ENCODE data around the gene MECP2.

Gene MECP2

DNA sequence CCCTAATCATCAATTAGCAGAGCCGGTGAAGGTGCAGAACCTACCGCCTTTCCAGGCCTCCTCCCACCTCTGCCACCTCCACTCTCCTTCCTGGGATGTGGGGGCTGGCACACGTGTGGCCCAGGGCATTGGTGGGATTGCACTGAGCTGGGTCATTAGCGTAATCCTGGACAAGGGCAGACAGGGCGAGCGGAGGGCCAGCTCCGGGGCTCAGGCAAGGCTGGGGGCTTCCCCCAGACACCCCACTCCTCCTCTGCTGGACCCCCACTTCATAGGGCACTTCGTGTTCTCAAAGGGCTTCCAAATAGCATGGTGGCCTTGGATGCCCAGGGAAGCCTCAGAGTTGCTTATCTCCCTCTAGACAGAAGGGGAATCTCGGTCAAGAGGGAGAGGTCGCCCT is 43.2 kb upstream of the MECP2 start:
- no peak for TF ChIP-seq FOXP2 (optimal IDR thresholded peaks at IDR 0.05; ENCODE audit: borderline replicate concordance, extremely low read depth, extremely low read length, insufficient read depth)
- TF ChIP-seq, protein P1, sequence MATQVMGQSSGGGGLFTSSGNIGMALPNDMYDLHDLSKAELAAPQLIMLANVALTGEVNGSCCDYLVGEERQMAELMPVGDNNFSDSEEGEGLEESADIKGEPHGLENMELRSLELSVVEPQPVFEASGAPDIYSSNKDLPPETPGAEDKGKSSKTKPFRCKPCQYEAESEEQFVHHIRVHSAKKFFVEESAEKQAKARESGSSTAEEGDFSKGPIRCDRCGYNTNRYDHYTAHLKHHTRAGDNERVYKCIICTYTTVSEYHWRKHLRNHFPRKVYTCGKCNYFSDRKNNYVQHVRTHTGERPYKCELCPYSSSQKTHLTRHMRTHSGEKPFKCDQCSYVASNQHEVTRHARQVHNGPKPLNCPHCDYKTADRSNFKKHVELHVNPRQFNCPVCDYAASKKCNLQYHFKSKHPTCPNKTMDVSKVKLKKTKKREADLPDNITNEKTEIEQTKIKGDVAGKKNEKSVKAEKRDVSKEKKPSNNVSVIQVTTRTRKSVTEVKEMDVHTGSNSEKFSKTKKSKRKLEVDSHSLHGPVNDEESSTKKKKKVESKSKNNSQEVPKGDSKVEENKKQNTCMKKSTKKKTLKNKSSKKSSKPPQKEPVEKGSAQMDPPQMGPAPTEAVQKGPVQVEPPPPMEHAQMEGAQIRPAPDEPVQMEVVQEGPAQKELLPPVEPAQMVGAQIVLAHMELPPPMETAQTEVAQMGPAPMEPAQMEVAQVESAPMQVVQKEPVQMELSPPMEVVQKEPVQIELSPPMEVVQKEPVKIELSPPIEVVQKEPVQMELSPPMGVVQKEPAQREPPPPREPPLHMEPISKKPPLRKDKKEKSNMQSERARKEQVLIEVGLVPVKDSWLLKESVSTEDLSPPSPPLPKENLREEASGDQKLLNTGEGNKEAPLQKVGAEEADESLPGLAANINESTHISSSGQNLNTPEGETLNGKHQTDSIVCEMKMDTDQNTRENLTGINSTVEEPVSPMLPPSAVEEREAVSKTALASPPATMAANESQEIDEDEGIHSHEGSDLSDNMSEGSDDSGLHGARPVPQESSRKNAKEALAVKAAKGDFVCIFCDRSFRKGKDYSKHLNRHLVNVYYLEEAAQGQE (IDR thresholded peaks at IDR 0.05; ENCODE audit: insufficient read depth in 1 of 2, low read depth in 2 of 2, low read length in 2 of 2): no peak
- TF ChIP-seq TAF1 (IDR thresholded peaks at IDR 0.05; ENCODE audit: borderline replicate concordance, insufficient read depth, low read length): no peak
- TF ChIP-seq POLR2AphosphoS5 (IDR thresholded peaks at IDR 0.05; ENCODE audit: low read depth, low read length): no peak
- TF ChIP-seq SIN3A (IDR thresholded peaks at IDR 0.05; ENCODE audit: borderline replicate concordance, insufficient read depth, low read length): no peak

DNA sequence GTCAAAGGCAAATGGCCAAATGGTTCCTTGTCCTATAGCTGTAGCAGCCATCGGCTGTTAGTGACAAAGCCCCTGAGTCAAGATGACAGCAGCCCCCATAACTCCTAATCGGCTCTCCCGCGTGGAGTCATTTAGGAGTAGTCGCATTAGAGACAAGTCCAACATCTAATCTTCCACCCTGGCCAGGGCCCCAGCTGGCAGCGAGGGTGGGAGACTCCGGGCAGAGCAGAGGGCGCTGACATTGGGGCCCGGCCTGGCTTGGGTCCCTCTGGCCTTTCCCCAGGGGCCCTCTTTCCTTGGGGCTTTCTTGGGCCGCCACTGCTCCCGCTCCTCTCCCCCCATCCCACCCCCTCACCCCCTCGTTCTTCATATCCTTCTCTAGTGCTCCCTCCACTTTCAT is 42.7 kb upstream of the MECP2 start:
- no peak for TF ChIP-seq TAF1 (IDR thresholded peaks at IDR 0.05; ENCODE audit: borderline replicate concordance, insufficient read depth, low read length)
- TF ChIP-seq, protein P1 (IDR thresholded peaks at IDR 0.05; ENCODE audit: insufficient read depth in 1 of 2, low read depth in 2 of 2, low read length in 2 of 2): no peak
- TF ChIP-seq POLR2AphosphoS5 (IDR thresholded peaks at IDR 0.05; ENCODE audit: low read depth, low read length): no peak
- TF ChIP-seq FOXP2 (optimal IDR thresholded peaks at IDR 0.05; ENCODE audit: borderline replicate concordance, extremely low read depth, extremely low read length, insufficient read depth): no peak
- TF ChIP-seq SIN3A (IDR thresholded peaks at IDR 0.05; ENCODE audit: borderline replicate concordance, insufficient read depth, low read length): no peak

DNA sequence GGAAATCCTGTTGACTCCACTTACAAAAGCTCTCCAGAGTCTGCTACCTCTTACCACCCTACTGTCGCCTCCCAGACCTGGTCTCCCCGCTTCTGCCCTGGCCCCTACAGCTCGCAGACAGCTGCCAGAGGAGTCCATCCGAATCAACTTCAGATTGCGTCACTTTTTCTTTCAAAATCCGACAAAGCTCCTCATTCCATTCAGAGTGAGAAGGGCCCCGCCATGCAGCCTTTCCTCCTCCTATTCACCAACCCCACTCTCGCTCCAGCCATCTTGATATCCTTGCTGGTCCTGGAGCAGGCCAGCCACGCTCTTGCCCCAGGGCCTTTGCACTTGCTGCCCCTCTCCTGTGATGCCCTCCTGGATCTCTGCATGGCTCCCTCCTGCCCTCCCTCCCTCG is 41.3 kb upstream of the MECP2 start:
- TF ChIP-seq POLR2AphosphoS5 (IDR thresholded peaks at IDR 0.05; ENCODE audit: low read depth, low read length): no peak
- TF ChIP-seq, protein P1 (IDR thresholded peaks at IDR 0.05; ENCODE audit: insufficient read depth in 1 of 2, low read depth in 2 of 2, low read length in 2 of 2): no peak
- no peak for TF ChIP-seq TAF1 (IDR thresholded peaks at IDR 0.05; ENCODE audit: borderline replicate concordance, insufficient read depth, low read length)
- no peak for TF ChIP-seq SIN3A (IDR thresholded peaks at IDR 0.05; ENCODE audit: borderline replicate concordance, insufficient read depth, low read length)
- TF ChIP-seq FOXP2 (optimal IDR thresholded peaks at IDR 0.05; ENCODE audit: borderline replicate concordance, extremely low read depth, extremely low read length, insufficient read depth): no peak

DNA sequence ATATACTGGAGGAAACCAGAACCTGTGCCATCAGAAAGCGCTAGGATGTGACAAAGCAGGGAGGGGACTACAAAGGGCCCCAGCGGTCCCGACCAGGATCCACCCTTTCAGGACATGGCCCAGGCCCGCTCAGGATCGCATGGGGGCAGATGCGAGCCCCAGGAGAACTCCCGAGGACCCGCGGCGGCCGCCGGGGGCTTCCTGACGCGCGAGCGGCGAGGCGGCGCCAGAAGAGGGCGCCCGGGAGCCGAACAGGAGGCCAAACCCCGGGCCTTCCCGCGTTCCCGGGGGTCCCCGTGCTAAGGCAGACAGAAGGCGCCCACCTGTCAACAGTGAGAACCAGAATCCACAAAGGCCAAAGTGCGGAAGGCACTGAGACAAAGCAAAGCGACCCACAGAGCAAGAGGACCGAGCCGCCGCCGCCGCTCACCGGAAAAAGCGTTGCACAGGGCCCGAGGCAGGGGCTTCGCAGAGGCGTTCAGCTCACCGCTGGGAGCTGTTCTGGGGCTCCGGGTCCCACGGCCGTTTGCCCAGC is 39.2 kb upstream of the MECP2 start:
- TF ChIP-seq TAF1 (IDR thresholded peaks at IDR 0.05; ENCODE audit: borderline replicate concordance, insufficient read depth, low read length) (no peak), FOXP2 (optimal IDR thresholded peaks at IDR 0.05; ENCODE audit: borderline replicate concordance, extremely low read depth, extremely low read length, insufficient read depth) (peak; percentile 38)

DNA sequence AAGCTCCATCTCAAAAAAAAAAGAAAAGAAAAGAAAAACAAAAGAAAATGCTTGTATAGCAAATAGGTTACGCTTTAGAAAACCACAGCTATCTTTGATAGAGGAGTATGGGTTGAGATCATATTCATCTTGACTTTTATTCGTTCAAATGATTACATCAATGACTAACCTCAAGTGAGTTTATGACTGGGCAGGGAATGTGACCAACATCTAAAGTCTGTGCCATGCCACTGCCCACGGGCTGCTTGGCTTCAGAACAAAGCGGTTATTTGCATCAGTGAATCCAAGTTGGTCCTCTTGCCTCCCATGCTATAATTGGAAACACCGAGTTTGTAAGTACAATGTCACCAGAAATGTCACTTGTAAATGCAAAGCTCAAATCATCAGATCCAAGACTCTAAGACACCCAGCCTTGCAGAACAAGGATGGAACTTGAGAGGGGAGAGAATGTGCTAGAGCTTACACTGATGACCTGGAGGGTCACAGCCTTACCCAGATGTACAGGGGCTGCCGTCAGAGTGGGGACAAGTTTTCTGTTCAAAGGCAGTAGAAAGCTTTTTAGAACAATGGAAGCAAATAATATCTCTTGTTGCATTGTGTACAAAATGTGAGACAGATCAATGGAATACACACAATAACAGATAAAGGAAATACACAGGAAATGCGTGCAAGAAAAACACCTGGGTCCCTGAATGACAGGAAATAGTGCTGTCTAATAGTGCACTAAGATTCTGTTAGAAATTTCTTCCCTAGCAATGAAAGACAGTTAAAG is 38.1 kb upstream of the MECP2 start:
- TF ChIP-seq TAF1 (IDR thresholded peaks at IDR 0.05; ENCODE audit: borderline replicate concordance, insufficient read depth, low read length) (no peak), POLR2AphosphoS5 (IDR thresholded peaks at IDR 0.05; ENCODE audit: low read depth, low read length) (no peak), SIN3A (IDR thresholded peaks at IDR 0.05; ENCODE audit: borderline replicate concordance, insufficient read depth, low read length) (no peak), FOXP2 (optimal IDR thresholded peaks at IDR 0.05; ENCODE audit: borderline replicate concordance, extremely low read depth, extremely low read length, insufficient read depth) (no peak)
- TF ChIP-seq, protein P1 (IDR thresholded peaks at IDR 0.05; ENCODE audit: insufficient read depth in 1 of 2, low read depth in 2 of 2, low read length in 2 of 2): no peak

All from PFSK-1 (cell line).